ENCODE results near the gene MIPOL1.

DNA sequence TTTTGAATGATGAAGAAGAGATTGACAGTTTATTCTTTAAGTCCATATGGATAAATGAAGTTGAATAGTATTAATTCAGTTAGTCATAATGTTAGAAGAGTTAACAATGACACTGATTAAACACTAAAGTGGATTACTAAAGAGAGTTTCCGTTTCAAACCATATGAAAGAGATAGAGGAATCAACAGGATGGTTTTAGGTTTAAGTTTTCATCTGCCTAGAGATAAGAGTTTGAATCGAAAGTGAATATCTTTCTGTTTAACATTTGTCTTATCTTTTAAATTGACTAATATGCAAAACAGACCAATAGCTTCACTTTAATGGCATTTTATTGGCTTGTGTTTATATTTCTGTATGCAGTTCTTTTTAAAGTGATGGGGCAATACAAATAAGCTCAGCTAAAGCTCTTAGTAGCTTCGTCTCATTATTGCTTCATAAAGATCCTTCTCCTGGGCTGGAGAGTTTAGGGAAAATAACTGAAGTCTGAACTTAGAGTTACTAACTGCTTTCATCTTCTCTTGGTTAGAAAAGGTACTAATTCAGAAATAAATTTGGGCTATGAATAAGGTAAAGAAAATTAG, 66.0 kb downstream of the MIPOL1 start:
- TF ChIP-seq ZNF121 (tag by site-specific recombination; IDR thresholded peaks at IDR 0.05), result no peak
- no peak for TF ChIP-seq ZNF302 (tag by site-specific recombination; IDR thresholded peaks at IDR 0.05; ENCODE audit: low read depth)
